PC-9 (cell line): Measurements from ENCODE around the gene ORAI3. TPM values are rescaled to one million over a fixed set of nuclear protein-coding genes. Genes with fewer than 3 reads are reported as not detected.
A peak's percentile ranks its signal among the peaks of the same experiment; 100 is the strongest.
"Not testable (repeated sequence)": the region's sequence is repeated elsewhere in the genome, so short reads cannot be mapped to it uniquely, and the experiment has no call there.

Experiments
- BruUV-seq: library from RNA; stranded (reverse); fragments of 400-500 nt; replicated peaks from 2 replicates; lab custom pipeline; 2021; lab: Mats Ljungman, UMichigan
- CTCF ChIA-PET: fragments of 300-600 bp; sonication (Branson Sonifier 250); formaldehyde crosslinking; loops from one replicate; lab custom pipeline; 2022; ENCODE audit warnings: antibody characterized with exemption; lab: Charles Lee
- POLR2A ChIA-PET: fragments of 300-600 bp; sonication (Branson Sonifier 250); formaldehyde crosslinking; loops from one replicate; lab custom pipeline; 2022; ENCODE audit warnings: antibody characterized with exemption; ENCODE audit not compliant: unreplicated experiment; lab: Charles Lee
- DNase-seq, 2 experiments: peaks; one replicate each; pipeline versions ENCODE4 v3.0.0 to v3.0.0-alpha.2; 2015 to 2022; ENCODE audit warnings: mixed read lengths in 1 of 2
- H2AFZ ChIP-seq: fragments of 200-600 bp; sonication (generic); 2 replicates; pipeline ENCODE4 v1.8.1; 2017; ENCODE audit warnings: antibody characterized with exemption
- H3F3A ChIP-seq: fragments of 200-600 bp; sonication (generic); 2 replicates; pipeline ENCODE4 v1.8.1; 2017; ENCODE audit warnings: antibody characterized with exemption, mild to moderate bottlenecking, low read depth; ENCODE audit not compliant: insufficient read depth
- H3K27ac ChIP-seq: fragments of 200-600 bp; sonication (generic); 2 replicates; pipeline ENCODE4 v1.6.1; 2016; ENCODE audit warnings: mixed run types
- H3K27me3 ChIP-seq: fragments of 200-600 bp; sonication (generic); 2 replicates; pipeline ENCODE4 v1.6.1; 2016; ENCODE audit warnings: low read depth, mixed run types; ENCODE audit not compliant: insufficient read depth
- H3K36me3 ChIP-seq: fragments of 200-600 bp; sonication (generic); 2 replicates; pipeline ENCODE4 v1.6.1; 2016; ENCODE audit warnings: low read depth, mixed run types
- H3K4me1 ChIP-seq: fragments of 200-600 bp; sonication (generic); replicated peaks from 2 replicates; pipeline ENCODE4 v1.6.1; 2016; ENCODE audit warnings: mixed run types; ENCODE audit not compliant: insufficient read depth
- H3K4me2 ChIP-seq: fragments of 200-600 bp; sonication (generic); 2 replicates; pipeline ENCODE4 v1.6.1; 2017; ENCODE audit warnings: mixed run types
- H3K4me3 ChIP-seq: fragments of 200-600 bp; sonication (generic); 2 replicates; pipeline ENCODE4 v1.6.1; 2016; ENCODE audit warnings: mixed run types
- H3K79me2 ChIP-seq: fragments of 200-600 bp; sonication (generic); 2 replicates; pipeline ENCODE4 v1.6.1; 2017; ENCODE audit warnings: low read depth, mixed run types
- H3K9me2 ChIP-seq: fragments of 200-600 bp; sonication (generic); 2 replicates; pipeline ENCODE4 v1.8.1; 2017; ENCODE audit warnings: mild to moderate bottlenecking; ENCODE audit not compliant: insufficient read depth
- H3K9me3 ChIP-seq: fragments of 200-600 bp; sonication (generic); 2 replicates; pipeline ENCODE4 v1.8.1; 2016; ENCODE audit warnings: low read depth; ENCODE audit not compliant: insufficient read depth
- H4K20me1 ChIP-seq: fragments of 200-600 bp; sonication (generic); 2 replicates; pipeline ENCODE4 v1.8.1; 2017; ENCODE audit not compliant: insufficient read depth
- CTCF ChIP-seq: fragments of 200-600 bp; sonication (generic); conservative IDR thresholded peaks from 2 replicates; pipeline ENCODE4 v1.6.1; 2017; ENCODE audit warnings: mixed run types, antibody characterized with exemption, mild to moderate bottlenecking, moderate library complexity
- EZH2 ChIP-seq: fragments of 200-600 bp; sonication (generic); IDR thresholded peaks from 2 replicates; pipeline ENCODE4 v1.8.0; 2017; ENCODE audit warnings: antibody characterized with exemption, low read depth
- intact Hi-C: fragments of 100-400 bp; cut with micrococcal nuclease; formaldehyde crosslinking; loops from one replicate; pipeline ENCODE4 v1.10.0; 2022; ENCODE audit not compliant: unreplicated experiment
- total RNA-seq: library from RNA; stranded (reverse); gene quantifications from 2 replicates; pipeline ENCODE4 v1.2.3, GENCODE V29; 2021

The ORAI3 gene
- total RNA-seq, 1 experiment from 2014 or later, result 43.5 TPM

DNA sequence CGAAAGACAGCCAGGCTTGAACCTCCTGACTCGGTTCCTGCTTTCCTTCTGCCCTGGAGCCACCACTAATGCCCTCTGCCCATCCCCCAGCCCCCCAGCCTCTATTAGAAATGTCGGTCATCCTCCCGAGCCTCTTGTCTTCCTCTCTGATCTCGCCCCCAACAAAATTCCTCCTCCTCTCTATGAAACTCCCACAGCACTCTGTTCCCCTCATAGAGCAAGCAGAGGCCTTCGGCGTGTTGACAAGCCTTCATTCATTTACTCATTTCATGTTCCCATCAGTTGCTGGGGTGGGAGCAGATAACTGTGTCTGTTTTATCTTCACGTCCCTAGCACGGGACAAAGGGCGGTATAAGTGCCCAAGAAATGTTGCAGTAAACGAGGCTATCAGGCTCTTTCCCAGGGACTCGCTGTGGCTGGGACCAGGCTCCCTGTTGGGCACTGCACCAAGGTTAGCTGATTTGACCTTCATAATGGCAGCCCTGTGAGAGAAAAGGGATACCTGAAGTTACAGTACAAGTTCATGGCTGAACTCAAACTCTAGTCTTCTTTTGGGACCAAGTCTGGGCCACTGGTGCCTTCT is 17.7 kb upstream of the ORAI3 start:
- Histone ChIP-seq H3K79me2 (no peaks in the 10 kb centered on the region), H4K20me1 (peaks cover 27% of the 10 kb centered on the region; the same call in 1 of the 2 replicates), H3F3A (peaks cover 20% of the 10 kb centered on the region; the same call in 1 of the 2 replicates), H3K27ac (no peak overlapping the region), H3K9me3 (no peaks in the 10 kb centered on the region), H3K36me3 (peaks cover 35% of the 10 kb centered on the region; the same call in 1 of the 2 replicates), H3K4me1 (no peaks in the 10 kb centered on the region), H3K9me2 (no peaks in the 10 kb centered on the region), H3K4me3 (no peak overlapping the region), H3K27me3 (no peaks in the 10 kb centered on the region), H3K4me2 (no peak overlapping the region), H2AFZ (no peak overlapping the region)
- ChIA-PET POLR2A (interaction anchor here (0.6 kb wide), 1 partner anchor 8 kb away, joined by 6 read pairs; the partner anchor contains the start of gene FBXL19), CTCF (interaction anchor here (0.5 kb wide), 1 partner anchor 12 kb away, joined by 6 read pairs; no protein-coding TSS in a partner anchor)
- no peak for DNase-seq
- intact Hi-C loops, result no loop called here
- TF ChIP-seq EZH2, result no peak
- TF ChIP-seq CTCF, result no peak
- no TSS peak for BruUV-seq

- H3K27ac ChIP-seq, result no peak overlapping the region
- H3K4me3 ChIP-seq, result no peak overlapping the region
- H3K9me2 ChIP-seq, result no peaks in the 10 kb centered on the region
- ChIA-PET CTCF (no interaction called here), POLR2A (interaction anchor here (0.5 to 0.6 kb wide), 3 partner anchors 187 to 934 kb away, joined by 3 to 4 read pairs (median 4); partner anchors contain the start of gene PHKG2)
- H3K36me3 ChIP-seq, result 0 out of 2 replicates have a peak, but pooled peaks cover 24% of the 10 kb centered on the region
- H3F3A ChIP-seq, result peaks cover 26% of the 10 kb centered on the region; the same call in 1 of the 2 replicates
- peaks cover 20% of the 10 kb centered on the region; the same call in 1 of the 2 replicates for H4K20me1 ChIP-seq
- BruUV-seq, result no TSS peak
- H3K4me2 ChIP-seq, result no peak overlapping the region
- no peaks in the 10 kb centered on the region for H3K9me3 ChIP-seq
- no peak overlapping the region for H2AFZ ChIP-seq
- H3K79me2 ChIP-seq, result no peaks in the 10 kb centered on the region
- no peaks in the 10 kb centered on the region for H3K4me1 ChIP-seq
- peak in 1 of 2 experiments; percentile 57 for DNase-seq
- intact Hi-C loops, result no loop called here
- TF ChIP-seq EZH2 (no peak), CTCF (peak; percentile 73)
- H3K27me3 ChIP-seq, result no peaks in the 10 kb centered on the region
Measured at GRCh38 chr16:30934827-30935557, 13.9 kb upstream of the ORAI3 start.

DNA sequence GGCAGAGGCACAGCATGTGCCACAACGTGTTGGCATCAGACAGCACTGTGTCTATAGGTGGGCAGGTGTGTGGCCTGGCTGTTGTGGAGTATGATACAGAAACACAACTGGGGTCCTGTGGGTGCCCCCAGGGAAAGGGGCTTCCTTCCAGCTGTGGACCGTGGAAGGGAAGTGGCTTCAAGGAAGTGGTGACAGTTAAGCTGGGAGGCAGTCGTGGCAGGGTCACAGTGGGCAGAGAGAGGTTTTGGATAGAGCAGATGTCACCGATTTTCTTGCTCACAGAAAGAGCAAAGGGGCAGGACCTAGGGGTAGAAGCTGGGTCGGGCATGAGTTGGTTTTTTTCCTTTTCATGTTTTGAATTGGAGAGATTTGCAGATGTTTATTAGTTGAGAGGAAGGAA is 11.2 kb upstream of the ORAI3 start:
- Histone ChIP-seq H3K27me3 (no peaks in the 10 kb centered on the region), H3K4me3 (no peak overlapping the region), H3K9me3 (no peaks in the 10 kb centered on the region), H3K4me2 (no peak overlapping the region), H3K4me1 (peaks cover 6% of the 10 kb centered on the region; the same call in 1 of the 2 replicates), H2AFZ (no peak overlapping the region), H3K36me3 (0 out of 2 replicates have a peak, but pooled peaks cover 12% of the 10 kb centered on the region), H4K20me1 (peaks cover 21% of the 10 kb centered on the region), H3F3A (peaks cover 50% of the 10 kb centered on the region), H3K79me2 (peaks cover under 1% of the 10 kb centered on the region; the same call in 1 of the 2 replicates), H3K9me2 (no peaks in the 10 kb centered on the region), H3K27ac (no peak overlapping the region)
- TF ChIP-seq CTCF, result no peak
- no peak for TF ChIP-seq EZH2
- no peak for DNase-seq
- POLR2A ChIA-PET, result interaction anchor here (0.6 kb wide), 1 partner anchor 411 kb away, joined by 5 read pairs; no protein-coding TSS in a partner anchor
- CTCF ChIA-PET, result no interaction called here
- no TSS peak for BruUV-seq
- intact Hi-C loops, result no loop called here

GRCh38 chr16:30939571-30939970 is 9.3 kb upstream of the ORAI3 start:
- H3K27me3 ChIP-seq, H3K79me2 ChIP-seq, H3K4me2 ChIP-seq, BruUV-seq, H3K27ac ChIP-seq, H3K4me3 ChIP-seq, H3K4me1 ChIP-seq, H2AFZ ChIP-seq, H3K9me2 ChIP-seq, H3K9me3 ChIP-seq, DNase-seq, intact Hi-C loops: not testable (repeated sequence)
- ChIA-PET CTCF (interaction anchor here (0.7 kb wide), 2 partner anchors 180 to 192 kb away, joined by 7 to 10 read pairs; no protein-coding TSS in a partner anchor), POLR2A (interaction anchor here (0.5 to 0.6 kb wide), 3 partner anchors 16 to 532 kb away, joined by 3 to 4 read pairs (median 3); partner anchors contain the start of gene STX4)
- H3F3A ChIP-seq, result peaks cover 59% of the 10 kb centered on the region
- H3K36me3 ChIP-seq, result peaks cover 18% of the 10 kb centered on the region; the same call in 1 of the 2 replicates
- peaks cover 32% of the 10 kb centered on the region for H4K20me1 ChIP-seq
